ENCODE data around the gene GPR107. TPM values are rescaled to one million over a fixed set of nuclear protein-coding genes. Genes with fewer than 3 reads are reported as not detected.

Gene GPR107
- total RNA-seq, 1 donor from 2014 or later = 43.8 TPM

DNA sequence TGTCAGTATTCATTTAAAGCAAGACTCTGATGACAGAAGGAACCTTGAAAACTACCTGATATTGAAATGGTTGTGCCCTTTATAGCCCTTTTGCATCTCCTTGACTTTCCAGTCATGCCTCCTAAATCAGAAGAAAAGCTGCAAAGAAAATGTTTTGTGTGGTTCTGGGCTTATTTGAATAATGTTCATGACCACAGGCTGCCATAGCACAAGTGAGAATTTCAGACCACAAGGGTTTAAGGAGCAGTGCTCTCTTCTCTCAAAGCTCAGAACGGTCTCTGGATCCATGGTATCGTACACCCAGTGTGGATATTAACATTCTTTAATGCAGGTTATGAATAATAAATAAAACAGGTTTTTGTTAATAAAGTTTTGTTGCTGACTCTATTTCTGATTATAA is 54.2 kb downstream of the GPR107 start:
- no peak overlapping the region for H3K4me3 Mint-ChIP-seq
- no peak overlapping the region for H3K27ac Mint-ChIP-seq (ENCODE audit: unreplicated experiment)
- TF ChIP-seq, protein P1, sequence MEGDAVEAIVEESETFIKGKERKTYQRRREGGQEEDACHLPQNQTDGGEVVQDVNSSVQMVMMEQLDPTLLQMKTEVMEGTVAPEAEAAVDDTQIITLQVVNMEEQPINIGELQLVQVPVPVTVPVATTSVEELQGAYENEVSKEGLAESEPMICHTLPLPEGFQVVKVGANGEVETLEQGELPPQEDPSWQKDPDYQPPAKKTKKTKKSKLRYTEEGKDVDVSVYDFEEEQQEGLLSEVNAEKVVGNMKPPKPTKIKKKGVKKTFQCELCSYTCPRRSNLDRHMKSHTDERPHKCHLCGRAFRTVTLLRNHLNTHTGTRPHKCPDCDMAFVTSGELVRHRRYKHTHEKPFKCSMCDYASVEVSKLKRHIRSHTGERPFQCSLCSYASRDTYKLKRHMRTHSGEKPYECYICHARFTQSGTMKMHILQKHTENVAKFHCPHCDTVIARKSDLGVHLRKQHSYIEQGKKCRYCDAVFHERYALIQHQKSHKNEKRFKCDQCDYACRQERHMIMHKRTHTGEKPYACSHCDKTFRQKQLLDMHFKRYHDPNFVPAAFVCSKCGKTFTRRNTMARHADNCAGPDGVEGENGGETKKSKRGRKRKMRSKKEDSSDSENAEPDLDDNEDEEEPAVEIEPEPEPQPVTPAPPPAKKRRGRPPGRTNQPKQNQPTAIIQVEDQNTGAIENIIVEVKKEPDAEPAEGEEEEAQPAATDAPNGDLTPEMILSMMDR (conservative IDR thresholded peaks at IDR 0.05) = no peak
- H3K27me3 Mint-ChIP-seq (ENCODE audit: low read depth) = no peaks in the 10 kb centered on the region
- no peaks in the 10 kb centered on the region for H3K9me3 Mint-ChIP-seq
- H3K36me3 Mint-ChIP-seq (ENCODE audit: low read depth) = peaks cover 3% of the 10 kb centered on the region
- DNase-seq (ENCODE audit: low read depth, low spot score) = no peak
- H3K4me1 Mint-ChIP-seq = peaks cover 5% of the 10 kb centered on the region

DNA sequence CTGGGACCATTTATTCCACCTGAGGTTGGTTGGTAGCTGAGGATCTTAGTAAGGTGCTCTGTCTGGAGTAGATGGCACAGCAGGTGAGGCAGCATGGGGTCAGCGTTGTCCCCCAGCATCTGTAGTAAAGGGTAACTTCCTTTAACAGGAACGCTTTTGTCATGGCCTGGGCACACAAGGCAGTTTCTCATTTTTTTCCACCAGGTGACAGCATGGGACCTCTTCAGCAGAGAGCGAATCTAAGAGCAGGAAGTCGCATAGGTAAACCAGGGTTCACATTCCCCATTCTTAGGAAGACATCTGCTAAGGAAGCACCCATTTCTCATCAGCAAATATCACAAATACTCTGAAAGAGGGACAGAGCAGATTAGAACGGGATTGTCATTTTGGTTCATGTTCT is 56.5 kb downstream of the GPR107 start:
- TF ChIP-seq, protein P1 (conservative IDR thresholded peaks at IDR 0.05) = no peak
- H3K4me1 Mint-ChIP-seq = peaks cover 5% of the 10 kb centered on the region
- DNase-seq (ENCODE audit: low read depth, low spot score) = no peak
- no peaks in the 10 kb centered on the region for H3K27me3 Mint-ChIP-seq (ENCODE audit: low read depth)
- no peak overlapping the region for H3K4me3 Mint-ChIP-seq
- H3K36me3 Mint-ChIP-seq (ENCODE audit: low read depth) = peaks cover 5% of the 10 kb centered on the region
- H3K9me3 Mint-ChIP-seq = no peaks in the 10 kb centered on the region
- H3K27ac Mint-ChIP-seq (ENCODE audit: unreplicated experiment) = peak overlapping the region; percentile 22

DNA sequence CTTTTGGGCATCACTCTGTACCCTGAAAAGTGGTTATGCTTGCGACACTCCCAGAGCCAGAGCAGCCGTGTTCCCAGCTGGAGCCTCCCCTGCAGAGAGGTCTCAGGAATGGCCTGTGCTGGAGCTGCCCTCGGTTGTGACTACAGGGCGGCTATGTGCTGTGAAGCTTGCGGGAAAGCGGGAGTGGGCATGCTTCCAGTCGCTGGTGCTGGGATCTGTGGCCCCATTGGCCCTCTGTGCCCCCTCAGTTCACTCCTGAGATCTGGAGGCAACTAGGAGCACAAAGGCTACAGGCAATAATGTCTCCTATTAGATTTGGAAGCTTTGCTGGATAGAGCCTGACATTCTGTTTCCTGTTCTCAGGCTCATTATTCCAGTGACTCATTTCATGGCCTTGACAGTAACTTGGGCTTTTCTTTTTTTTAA is 56.9 kb downstream of the GPR107 start:
- Mint-ChIP-seq H3K9me3 (no peaks in the 10 kb centered on the region), H3K36me3 (ENCODE audit: low read depth) (peaks cover 6% of the 10 kb centered on the region), H3K27ac (ENCODE audit: unreplicated experiment) (no peak overlapping the region), H3K4me1 (peaks cover 5% of the 10 kb centered on the region), H3K27me3 (ENCODE audit: low read depth) (no peaks in the 10 kb centered on the region), H3K4me3 (no peak overlapping the region)
- DNase-seq (ENCODE audit: low read depth, low spot score) = no peak
- TF ChIP-seq, protein P1 (conservative IDR thresholded peaks at IDR 0.05) = no peak

DNA sequence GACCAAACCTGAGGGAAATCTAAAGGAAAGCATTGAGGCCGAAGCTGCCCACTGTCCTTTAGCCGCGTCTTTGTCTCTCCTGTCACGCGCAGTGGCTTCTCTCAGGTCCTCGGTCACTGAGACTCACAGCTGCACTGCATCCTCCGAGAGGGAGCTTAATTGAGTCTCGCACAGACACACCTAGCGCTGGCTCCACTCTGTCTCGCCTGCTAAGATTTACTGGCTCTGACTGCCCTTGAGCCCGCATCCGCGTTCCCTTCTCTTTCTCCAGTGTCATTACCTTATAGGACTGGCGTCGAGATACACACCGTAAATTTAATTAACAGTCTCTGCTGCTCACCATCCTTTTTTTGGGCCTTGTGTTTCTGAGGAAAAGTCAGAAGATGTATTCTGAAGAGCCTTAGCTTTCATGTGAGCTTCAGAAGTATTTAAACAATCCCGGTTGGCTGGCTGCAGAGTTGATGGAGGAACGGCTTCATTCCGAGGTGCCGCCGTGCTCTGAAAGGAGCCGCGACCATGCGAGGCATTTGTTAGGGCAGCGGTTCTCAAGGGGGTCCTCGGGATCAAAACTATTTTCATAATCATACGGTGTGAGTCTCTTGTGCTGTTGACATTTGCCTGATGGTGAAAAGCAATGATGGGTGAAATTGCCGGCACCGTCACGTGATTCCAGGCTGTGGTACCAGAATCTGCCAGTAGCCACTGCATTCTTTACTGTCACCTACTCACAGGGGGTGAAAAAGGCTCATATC is 58.3 kb downstream of the GPR107 start:
- DNase-seq (ENCODE audit: low read depth, low spot score) = no peak
- TF ChIP-seq, protein P1 (conservative IDR thresholded peaks at IDR 0.05) = no peak
- Mint-ChIP-seq H3K4me3 (no peak overlapping the region), H3K4me1 (peaks cover 4% of the 10 kb centered on the region), H3K27ac (ENCODE audit: unreplicated experiment) (peak overlapping the region; percentile 87), H3K27me3 (ENCODE audit: low read depth) (no peaks in the 10 kb centered on the region), H3K36me3 (ENCODE audit: low read depth) (peaks cover 6% of the 10 kb centered on the region), H3K9me3 (no peaks in the 10 kb centered on the region)

DNA sequence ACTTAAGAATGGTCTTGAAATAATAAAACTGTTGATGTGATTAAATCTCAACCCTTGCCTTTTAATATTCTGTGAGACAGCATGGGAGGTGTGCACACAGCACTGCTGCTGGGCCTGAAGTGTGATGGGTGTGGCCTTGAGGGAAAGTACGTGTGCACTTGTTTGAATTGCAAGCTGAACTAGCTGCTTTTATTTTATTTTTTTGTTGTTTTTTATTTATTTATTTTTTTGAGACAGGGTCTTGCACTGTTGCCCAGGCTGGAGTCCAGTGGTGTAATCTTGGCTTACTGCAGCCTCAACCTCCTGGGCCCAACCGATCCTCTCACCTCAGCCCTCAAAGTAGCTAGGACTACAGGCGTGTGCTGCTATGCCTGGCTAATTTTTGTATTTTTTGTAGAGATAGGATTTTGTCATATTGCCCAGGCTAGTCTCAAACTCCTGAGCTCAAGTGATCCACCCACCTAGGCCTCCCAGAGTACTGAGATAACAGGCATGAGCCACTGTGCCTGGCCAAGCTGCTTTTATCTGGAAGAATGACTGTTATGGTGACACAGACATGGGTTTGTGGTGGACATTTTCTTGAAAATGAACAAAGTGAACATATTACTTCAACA is 58.9 kb downstream of the GPR107 start:
- Mint-ChIP-seq H3K27ac (ENCODE audit: unreplicated experiment) (peak overlapping the region; percentile 87), H3K9me3 (no peaks in the 10 kb centered on the region), H3K36me3 (ENCODE audit: low read depth) (peaks cover 3% of the 10 kb centered on the region), H3K4me3 (no peak overlapping the region), H3K27me3 (ENCODE audit: low read depth) (no peaks in the 10 kb centered on the region), H3K4me1 (peaks cover 5% of the 10 kb centered on the region)
- TF ChIP-seq, protein P1 (conservative IDR thresholded peaks at IDR 0.05) = no peak
- DNase-seq (ENCODE audit: low read depth, low spot score) = no peak
